Ascending aorta (tissue), 2 donors: ENCODE data around the gene ZNF469. TPM values are rescaled to one million over a fixed set of nuclear protein-coding genes. Genes with fewer than 3 reads are reported as not detected.
A peak's percentile ranks its signal among the peaks of the same experiment; 100 is the strongest.

ENCODE experiments used
- DNase-seq, 2 donors: peaks; one replicate each; pipeline ENCODE4 v3.0.0-alpha.2; 2019; ENCODE audit warnings: low spot score in 2 of 2
- H3K27ac ChIP-seq, 2 donors: fragments of 200-600 bp; sonication (generic); one replicate each; pipeline ENCODE4 v1.5.1; 2016 to 2017; ENCODE audit warnings: mild to moderate bottlenecking in 1 of 2
- H3K27me3 ChIP-seq: fragments of 200-600 bp; sonication (generic); one replicate; pipeline ENCODE4 v1.5.1; 2017
- H3K36me3 ChIP-seq, 2 donors: fragments of 200-600 bp; sonication (generic); one replicate each; pipeline ENCODE4 v1.5.1; 2016
- H3K4me1 ChIP-seq, 2 donors: fragments of 200-600 bp; sonication (generic); one replicate each; pipeline ENCODE4 v1.5.1; 2016 to 2017; ENCODE audit warnings: mild to moderate bottlenecking in 1 of 2
- H3K4me3 ChIP-seq, 2 donors: fragments of 200-600 bp; sonication (generic); one replicate each; pipeline ENCODE4 v1.5.1; 2016 to 2017; ENCODE audit warnings: mild to moderate bottlenecking in 1 of 2
- H3K9me3 ChIP-seq, 2 donors: fragments of 200-600 bp; sonication (generic); one replicate each; pipeline ENCODE4 v1.5.1; 2016
- intact Hi-C: fragments of 100-400 bp; cut with DNase I; formaldehyde crosslinking; loops from one replicate; pipeline ENCODE4 v1.15.1; 2023
- total RNA-seq: library from RNA; depleted of rRNA; stranded (reverse); fragments of >200 nt; gene quantifications from one replicate; pipeline ENCODE4 v1.1.0, GENCODE V29; 2016
- TF ChIP-seq, protein P1 (sequence below), 3 experiments: fragments of 200-600 bp in 2 of 3; fragments of 450-650 bp in 1 of 3; sonication (generic) in 2 of 3; IDR thresholded peaks; one replicate each; pipeline ENCODE4 v1.5.1; 2016 to 2019; ENCODE audit warnings: antibody characterized with exemption in 3 of 3, mild to moderate bottlenecking in 1 of 3, moderate library complexity in 1 of 3

ZNF469 gene
- total RNA-seq, 1 donor from 2014 or later = 3.0 TPM

DNA sequence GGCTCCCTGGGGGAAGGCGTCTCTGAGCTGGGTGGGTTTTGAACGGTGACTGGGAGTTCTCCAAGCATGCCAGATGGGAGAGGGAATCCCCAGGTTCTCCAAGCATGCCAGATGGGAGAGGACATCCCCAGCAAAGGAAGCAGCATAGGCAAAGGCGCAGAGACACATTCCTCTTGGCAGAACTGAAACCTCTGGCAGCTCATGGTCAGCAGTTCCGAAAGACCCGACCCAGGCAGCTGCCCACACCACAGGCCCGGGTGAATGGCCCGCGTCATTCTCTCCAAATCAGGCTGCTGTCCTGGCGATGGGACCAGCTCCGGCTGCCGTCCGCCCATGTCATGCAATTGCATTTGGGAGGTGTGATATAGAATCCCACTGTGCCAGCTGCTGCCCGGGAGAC lies 8.0 kb downstream of the ZNF469 start:
- Histone ChIP-seq H3K9me3 (no peaks in the 10 kb centered on the region), H3K27ac (no peak overlapping the region), H3K27me3 (no peaks in the 10 kb centered on the region), H3K36me3 (no peaks in the 10 kb centered on the region), H3K4me3 (no peak overlapping the region), H3K4me1 (peaks cover 10 to 24% of the 10 kb centered on the region in 2 donors)
- intact Hi-C loops = no loop called here
- no peak for DNase-seq
- TF ChIP-seq, protein P1, sequence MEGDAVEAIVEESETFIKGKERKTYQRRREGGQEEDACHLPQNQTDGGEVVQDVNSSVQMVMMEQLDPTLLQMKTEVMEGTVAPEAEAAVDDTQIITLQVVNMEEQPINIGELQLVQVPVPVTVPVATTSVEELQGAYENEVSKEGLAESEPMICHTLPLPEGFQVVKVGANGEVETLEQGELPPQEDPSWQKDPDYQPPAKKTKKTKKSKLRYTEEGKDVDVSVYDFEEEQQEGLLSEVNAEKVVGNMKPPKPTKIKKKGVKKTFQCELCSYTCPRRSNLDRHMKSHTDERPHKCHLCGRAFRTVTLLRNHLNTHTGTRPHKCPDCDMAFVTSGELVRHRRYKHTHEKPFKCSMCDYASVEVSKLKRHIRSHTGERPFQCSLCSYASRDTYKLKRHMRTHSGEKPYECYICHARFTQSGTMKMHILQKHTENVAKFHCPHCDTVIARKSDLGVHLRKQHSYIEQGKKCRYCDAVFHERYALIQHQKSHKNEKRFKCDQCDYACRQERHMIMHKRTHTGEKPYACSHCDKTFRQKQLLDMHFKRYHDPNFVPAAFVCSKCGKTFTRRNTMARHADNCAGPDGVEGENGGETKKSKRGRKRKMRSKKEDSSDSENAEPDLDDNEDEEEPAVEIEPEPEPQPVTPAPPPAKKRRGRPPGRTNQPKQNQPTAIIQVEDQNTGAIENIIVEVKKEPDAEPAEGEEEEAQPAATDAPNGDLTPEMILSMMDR (IDR thresholded peaks at IDR 0.05) = no peak

DNA sequence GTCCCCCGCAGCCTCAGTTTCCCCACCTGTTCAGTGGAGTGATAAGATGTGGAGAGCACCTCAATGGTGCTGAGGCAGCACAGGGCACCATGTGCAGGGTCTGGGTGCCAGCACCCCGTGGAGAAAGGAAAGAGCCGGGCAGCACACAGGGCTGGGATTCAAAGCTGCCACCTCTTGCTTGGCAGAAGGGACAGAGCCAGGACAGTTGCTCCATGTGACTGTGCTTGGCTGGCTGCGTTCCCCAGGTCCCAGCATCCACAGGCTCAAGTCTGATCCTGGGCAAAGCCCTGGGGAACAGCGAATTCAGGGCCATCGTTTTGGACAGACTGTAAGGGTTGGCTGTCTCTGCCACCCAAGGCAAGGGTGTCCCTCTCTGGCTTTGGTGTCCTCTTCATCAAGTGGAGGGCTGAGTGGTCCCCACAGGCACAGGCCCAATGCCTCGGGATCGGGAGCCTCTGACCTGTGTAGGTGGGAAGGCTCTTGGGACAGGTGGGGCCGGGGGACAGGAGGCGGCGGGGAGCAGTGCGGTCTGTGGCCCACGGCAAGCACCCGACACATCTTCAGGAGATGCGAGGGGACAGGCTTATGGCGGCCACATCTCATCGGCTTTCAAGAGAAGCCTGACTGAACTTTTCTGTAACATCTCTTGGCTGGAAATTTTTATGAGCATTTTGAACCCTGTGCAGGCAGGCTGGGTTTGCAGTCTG lies 8.5 kb downstream of the ZNF469 start:
- H3K27ac ChIP-seq = no peak overlapping the region
- intact Hi-C loops = no loop called here
- peaks cover 10 to 24% of the 10 kb centered on the region in 2 donors for H3K4me1 ChIP-seq

DNA sequence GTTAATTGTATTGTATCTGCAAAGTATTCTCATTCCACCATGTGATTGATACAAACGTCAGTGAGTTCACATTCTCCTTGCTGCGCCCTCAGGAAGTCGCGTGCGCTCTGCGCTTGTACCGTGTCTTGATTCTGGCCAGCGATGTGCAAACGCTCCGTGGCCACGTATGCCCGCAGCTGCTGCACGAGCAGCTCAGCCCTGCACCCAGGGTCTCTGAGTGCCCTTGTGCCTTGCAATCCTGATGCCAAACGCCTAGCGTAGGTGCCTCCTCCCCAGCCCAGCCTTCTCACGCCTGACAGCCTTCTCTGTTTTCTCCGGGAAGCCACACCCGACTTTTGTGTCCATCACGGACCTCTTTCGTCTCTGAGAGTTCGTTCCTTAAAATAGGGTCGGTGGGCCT lies 9.4 kb downstream of the ZNF469 start:
- TF ChIP-seq, protein P1 (IDR thresholded peaks at IDR 0.05) = no peak
- intact Hi-C loops = no loop called here
- H3K9me3 ChIP-seq = no peaks in the 10 kb centered on the region

More for the DNA sequence above, 8.5 kb downstream of the ZNF469 start:
- no peak for DNase-seq
- Histone ChIP-seq H3K36me3 (no peaks in the 10 kb centered on the region), H3K27me3 (no peaks in the 10 kb centered on the region), H3K9me3 (no peaks in the 10 kb centered on the region), H3K4me3 (no peak overlapping the region)
- TF ChIP-seq, protein P1 (IDR thresholded peaks at IDR 0.05) = no peak

DNA sequence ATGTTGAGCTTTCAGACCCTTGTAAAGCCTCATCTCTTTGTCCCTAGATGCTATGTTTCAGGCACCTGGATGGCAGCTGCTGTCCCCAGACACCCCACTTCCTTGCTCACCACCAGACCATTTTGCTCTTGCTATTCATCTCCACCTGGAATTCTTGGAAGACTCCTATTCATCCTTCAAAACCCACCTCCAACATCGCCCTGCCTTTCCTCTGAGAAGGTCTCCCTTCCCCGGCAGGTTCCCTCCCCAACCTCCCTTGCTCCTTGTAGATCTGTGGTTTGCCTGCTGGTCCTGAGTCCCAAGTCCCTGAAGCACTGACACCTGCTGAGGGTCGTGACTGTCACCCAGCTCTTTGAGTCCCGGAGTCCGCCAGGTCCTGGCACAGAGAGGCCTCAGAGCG lies 9.9 kb downstream of the ZNF469 start:
- H3K4me1 ChIP-seq = peaks cover 10 to 22% of the 10 kb centered on the region in 2 donors
- H3K9me3 ChIP-seq = no peaks in the 10 kb centered on the region
- no peaks in the 10 kb centered on the region for H3K27me3 ChIP-seq
- no peak for DNase-seq
- TF ChIP-seq, protein P1 (IDR thresholded peaks at IDR 0.05) = no peak
- peak overlapping the region; percentile 78 to 90 for H3K27ac ChIP-seq
- H3K36me3 ChIP-seq = no peaks in the 10 kb centered on the region
- intact Hi-C loops = no loop called here
- no peak overlapping the region for H3K4me3 ChIP-seq

More for the DNA sequence above, 9.4 kb downstream of the ZNF469 start:
- peak overlapping the region in 1 of 2 donors; percentile 90 for H3K27ac ChIP-seq
- no peak for DNase-seq
- no peaks in the 10 kb centered on the region for H3K36me3 ChIP-seq
- H3K27me3 ChIP-seq = no peaks in the 10 kb centered on the region
- H3K4me3 ChIP-seq = no peak overlapping the region
- H3K4me1 ChIP-seq = peaks cover 10 to 24% of the 10 kb centered on the region in 2 donors

DNA sequence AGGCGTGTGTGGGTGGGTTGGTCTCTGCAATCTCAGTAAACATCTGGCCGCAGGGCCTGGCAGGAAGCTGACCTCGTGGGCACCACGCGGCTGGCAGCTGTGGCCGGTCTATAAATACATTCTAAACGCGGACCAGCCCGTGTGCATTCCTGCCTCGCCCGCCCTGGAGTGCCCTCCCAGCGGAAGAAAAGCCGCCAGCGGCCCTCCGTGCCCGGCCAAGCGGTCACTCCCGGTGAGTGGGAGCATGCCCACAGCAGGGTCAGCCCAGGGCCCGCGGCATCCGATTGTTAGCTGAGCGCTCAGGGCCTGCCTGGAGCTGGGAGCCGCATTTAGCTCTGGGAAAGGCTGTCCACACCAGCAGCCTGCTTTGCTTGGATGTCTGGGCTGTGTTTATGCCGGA lies 10.3 kb downstream of the ZNF469 start:
- DNase-seq = peak; percentile 70 to 90
- H3K27ac ChIP-seq = peak overlapping the region; percentile 78 to 90
- H3K27me3 ChIP-seq = no peaks in the 10 kb centered on the region
- intact Hi-C loops = no loop called here
- H3K4me1 ChIP-seq = peaks cover 10 to 18% of the 10 kb centered on the region in 2 donors
- H3K4me3 ChIP-seq = peak overlapping the region in 1 of 2 donors; percentile 27
- no peaks in the 10 kb centered on the region for H3K36me3 ChIP-seq
- TF ChIP-seq, protein P1 (IDR thresholded peaks at IDR 0.05) = no peak
- H3K9me3 ChIP-seq = no peaks in the 10 kb centered on the region
